Measurements from ENCODE around the gene BTF3L4.

Gene BTF3L4

GRCh38 chr1:52123622-52124021 is 67.5 kb downstream of the BTF3L4 start:
- no peak for DNase-seq
- TF ChIP-seq CTCF (IDR thresholded peaks at IDR 0.05; ENCODE audit: low read depth, low read length), result no peak
- no peaks in the 10 kb centered on the region for H3K27me3 ChIP-seq (ENCODE audit: insufficient read depth, low read depth, severe bottlenecking)
- H3K27ac ChIP-seq, result no peak overlapping the region
- no peaks in the 10 kb centered on the region for H3K36me3 ChIP-seq
- no peak overlapping the region for H3K4me3 ChIP-seq (ENCODE audit: low read depth, low read length)
- no peaks in the 10 kb centered on the region for H3K9me3 ChIP-seq (ENCODE audit: severe bottlenecking)

GRCh38 chr1:52125736-52126359 is 69.8 kb downstream of the BTF3L4 start:
- DNase-seq, result no peak

GRCh38 chr1:52127181-52128180 is 71.4 kb downstream of the BTF3L4 start:
- peak; percentile 50; the same call in 1 of the 2 replicates for TF ChIP-seq CTCF (IDR thresholded peaks at IDR 0.05; ENCODE audit: low read depth, low read length)
- Histone ChIP-seq H3K36me3 (no peaks in the 10 kb centered on the region), H3K27me3 (ENCODE audit: insufficient read depth, low read depth, severe bottlenecking) (no peaks in the 10 kb centered on the region), H3K4me3 (ENCODE audit: low read depth, low read length) (no peak overlapping the region), H3K9me3 (ENCODE audit: severe bottlenecking) (no peaks in the 10 kb centered on the region), H3K27ac (no peak overlapping the region)
- peak; percentile 26 for DNase-seq

More at GRCh38 chr1:52125736-52126359, 69.8 kb downstream of the BTF3L4 start:
- Histone ChIP-seq H3K27ac (no peak overlapping the region), H3K27me3 (ENCODE audit: insufficient read depth, low read depth, severe bottlenecking) (no peaks in the 10 kb centered on the region), H3K9me3 (ENCODE audit: severe bottlenecking) (no peaks in the 10 kb centered on the region), H3K4me3 (ENCODE audit: low read depth, low read length) (no peak overlapping the region), H3K36me3 (no peaks in the 10 kb centered on the region)
- no peak for TF ChIP-seq CTCF (IDR thresholded peaks at IDR 0.05; ENCODE audit: low read depth, low read length)

- Histone ChIP-seq H3K36me3 (peaks cover 6% of the 10 kb centered on the region; the same call in 1 of the 2 replicates), H3K9me3 (ENCODE audit: severe bottlenecking) (no peaks in the 10 kb centered on the region), H3K4me3 (ENCODE audit: low read depth, low read length) (no peak overlapping the region), H3K27me3 (ENCODE audit: insufficient read depth, low read depth, severe bottlenecking) (no peaks in the 10 kb centered on the region), H3K27ac (no peak overlapping the region)
- TF ChIP-seq CTCF (IDR thresholded peaks at IDR 0.05; ENCODE audit: low read depth, low read length), result no peak
- no peak for DNase-seq
These were observed 83.9 kb downstream of the BTF3L4 start for GRCh38 chr1:52139817-52140540.
